Endothelial cell of umbilical vein (primary cell): ENCODE results near the gene P2RX4. TPM values are rescaled to one million over a fixed set of nuclear protein-coding genes. Genes with fewer than 3 reads are reported as not detected.

ENCODE experiments used
- BruUV-seq: library from RNA; stranded (reverse); fragments of 400-500 nt; replicated peaks from 2 replicates; lab custom pipeline; 2021; lab: Mats Ljungman, UMichigan
- CTCF ChIA-PET: fragments of 300-600, 350-600 bp; sonication (Branson Sonifier 250); formaldehyde crosslinking; loops from one replicate; lab custom pipeline; 2021; ENCODE audit warnings: antibody characterized with exemption, inconsistent platforms; lab: Charles Lee
- POLR2A ChIA-PET: fragments of 300-600, 350-600 bp; sonication (Branson Sonifier 250); formaldehyde crosslinking; loops from one replicate; lab custom pipeline; 2021; ENCODE audit warnings: antibody characterized with exemption, inconsistent platforms; lab: Charles Lee
- DNase-seq: peaks from one replicate; pipeline ENCODE4 v3.0.0-alpha.2; 2011; ENCODE audit warnings: low read depth, low spot score
- FAIRE-seq: peaks from 2 replicates; lab custom pipeline; 2011; peaks lifted over from hg19 to GRCh38; lab: Jason Lieb, UNC
- H2AFZ ChIP-seq: 2 replicates; pipeline ENCODE4 v1.6.0; 2012; ENCODE audit warnings: low read depth, low read length, control low read depth, inconsistent platforms
- H3K27ac ChIP-seq: 2 replicates; pipeline ENCODE4 v1.5.1; 2011; ENCODE audit warnings: low read depth, mild to moderate bottlenecking, control low read depth, low read length, moderate library complexity; ENCODE audit not compliant: insufficient read depth
- H3K27me3 ChIP-seq, 2 experiments: 2 replicates each; pipeline versions ENCODE4 v1.6.0 to v1.6.1; 2011; ENCODE audit warnings: low read length in 2 of 2, mixed read lengths in 1 of 2; ENCODE audit not compliant: control insufficient read depth in 2 of 2, insufficient read depth in 2 of 2
- H3K36me3 ChIP-seq, 2 experiments: 2 replicates in 1 of 2; 3 replicates in 1 of 2; pipeline ENCODE4 v1.5.1; 2011; ENCODE audit warnings: low read length in 2 of 2, mild to moderate bottlenecking in 1 of 2, moderate library complexity in 1 of 2; ENCODE audit not compliant: control insufficient read depth in 2 of 2, insufficient read depth in 2 of 2; ENCODE audit errors: extremely low read depth in 1 of 2
- H3K4me1 ChIP-seq: 3 replicates; pipeline ENCODE4 v1.5.1; 2011; ENCODE audit warnings: mild to moderate bottlenecking, low read length; ENCODE audit not compliant: control insufficient read depth, insufficient read depth; ENCODE audit errors: extremely low read depth
- H3K4me2 ChIP-seq: 2 replicates; pipeline ENCODE4 v1.6.1; 2011; ENCODE audit warnings: low read length, control low read depth, mixed read lengths; ENCODE audit not compliant: insufficient read depth
- H3K4me3 ChIP-seq, 3 experiments: fragments of 200-600 bp in 1 of 3; sonication (generic), shearing (Covaris generic) in 1 of 3; replicated peaks in 1 of 3; 2 replicates each; pipeline ENCODE4 v1.5.1; 2011 to 2016; ENCODE audit warnings: control low read depth in 3 of 3, low read length in 3 of 3, mild to moderate bottlenecking in 2 of 3, inconsistent platforms in 1 of 3, low read depth in 1 of 3, moderate library complexity in 1 of 3; ENCODE audit not compliant: insufficient read depth in 1 of 3
- H3K79me2 ChIP-seq: 2 replicates; pipeline ENCODE4 v1.6.0; 2012; ENCODE audit warnings: low read length, inconsistent platforms; ENCODE audit not compliant: control insufficient read depth, insufficient read depth
- H3K9ac ChIP-seq: replicated peaks from 2 replicates; pipeline ENCODE3; 2011; ENCODE audit warnings: low read length, control low read depth; ENCODE audit not compliant: insufficient read depth; ENCODE audit errors: extremely low read depth
- H3K9me1 ChIP-seq: replicated peaks from 3 replicates; pipeline ENCODE4 v1.6.0; 2011; ENCODE audit warnings: mild to moderate bottlenecking, low read length; ENCODE audit not compliant: control insufficient read depth, insufficient read depth; ENCODE audit errors: extremely low read depth
- H3K9me3 ChIP-seq: replicated peaks from 2 replicates; pipeline ENCODE4 v1.5.1; 2012; ENCODE audit warnings: low read length, inconsistent platforms; ENCODE audit not compliant: control insufficient read depth, insufficient read depth
- H4K20me1 ChIP-seq: replicated peaks from 2 replicates; pipeline ENCODE3; 2011; ENCODE audit warnings: mild to moderate bottlenecking, low read length; ENCODE audit not compliant: control insufficient read depth, insufficient read depth; ENCODE audit errors: extremely low read depth
- CTCF ChIP-seq, 2 donors: IDR thresholded peaks; 1 replicate in 1 of 2; 2 replicates in 1 of 2; pipeline ENCODE4 v1.5.1; 2011; ENCODE audit warnings: low read length in 2 of 2, mild to moderate bottlenecking in 2 of 2, moderate library complexity in 2 of 2, control low read depth in 1 of 2, inconsistent platforms in 1 of 2, low read depth in 1 of 2; ENCODE audit not compliant: insufficient read depth in 1 of 2; ENCODE audit errors: extremely low read depth in 1 of 2
- EZH2 ChIP-seq: IDR thresholded peaks from 2 replicates; pipeline ENCODE4 v1.6.1; 2012; ENCODE audit warnings: borderline replicate concordance, low read depth, mild to moderate bottlenecking, moderate library complexity, low read length, inconsistent platforms; ENCODE audit not compliant: severe bottlenecking
- FOS ChIP-seq: IDR thresholded peaks from 2 replicates; pipeline ENCODE4 v1.6.1; 2011; ENCODE audit warnings: mild to moderate bottlenecking, low read length, moderate library complexity, borderline replicate concordance; ENCODE audit not compliant: insufficient read depth
- GATA2 ChIP-seq: IDR thresholded peaks from 2 replicates; pipeline ENCODE4 v1.7.0; 2011; ENCODE audit warnings: low read depth, mild to moderate bottlenecking, moderate library complexity, mixed read lengths, low read length; ENCODE audit not compliant: insufficient read length, insufficient read depth
- JUN ChIP-seq: IDR thresholded peaks from 2 replicates; pipeline ENCODE4 v1.6.1; 2011; ENCODE audit warnings: borderline replicate concordance, low read depth; ENCODE audit not compliant: insufficient read length, insufficient read depth
- MAX ChIP-seq: IDR thresholded peaks from 2 replicates; pipeline ENCODE4 v1.6.1; 2011; ENCODE audit not compliant: insufficient read depth, insufficient read length
- MYC ChIP-seq: IDR thresholded peaks from one replicate; pipeline ENCODE4 v1.6.1; 2011; ENCODE audit warnings: mild to moderate bottlenecking, low read depth, low read length
- POLR2A ChIP-seq: IDR thresholded peaks from 2 replicates; pipeline ENCODE4 v1.6.1; 2012; ENCODE audit warnings: low read depth, mild to moderate bottlenecking, control low read depth, low read length
- POLR2AphosphoS5 ChIP-seq: IDR thresholded peaks from 2 replicates; pipeline ENCODE4 v1.6.1; 2012; ENCODE audit warnings: low read depth, mild to moderate bottlenecking, control low read depth, low read length, moderate library complexity; ENCODE audit not compliant: insufficient read depth
- dilution Hi-C: fragments of 300-500 bp; cut with MboI; formaldehyde crosslinking; loops from one replicate; pipeline ENCODE4 v1.15.0; 2019; ENCODE audit warnings: low sequenced_read_pairs; ENCODE audit not compliant: extremely low pct_ligation_motif_present
- intact Hi-C: fragments of 100-400 bp; cut with micrococcal nuclease; formaldehyde crosslinking; loops from one replicate; pipeline ENCODE4 v1.10.0; 2022
- polyA plus RNA-seq, 4 experiments: library from polyadenylated mRNA; depleted of rRNA in 3 of 4; stranded (reverse) in 3 of 4; unstranded in 1 of 4; fragments of >200 nt; gene quantifications; 2 replicates each; pipeline versions ENCODE4 v1.2.1 to v1.2.3, GENCODE V29; 2011 to 2012; ENCODE audit warnings: missing spikeins in 1 of 4
- total RNA-seq: library from RNA; stranded (reverse); gene quantifications from 2 replicates; pipeline ENCODE4 v1.2.3, GENCODE V29; 2021

The P2RX4 gene
- total and polyA plus RNA-seq, 2 donors (not counting 3 experiments of a cell fraction or from before 2014, with no cell fraction given): 92.8 to 116 TPM

- H3K27me3 ChIP-seq: no peaks in the 10 kb centered on the region
- BruUV-seq: no TSS peak
- intact Hi-C loops (no loop called here), dilution Hi-C loops (no loop called here)
- no peak overlapping the region for H3K27ac ChIP-seq
- DNase-seq: no peak
- no peaks in the 10 kb centered on the region for H3K9me1 ChIP-seq
- no peaks in the 10 kb centered on the region for H3K79me2 ChIP-seq
- no peaks in the 10 kb centered on the region for H3K36me3 ChIP-seq
- ChIA-PET POLR2A (no interaction called here), CTCF (interaction anchor here (1.4 to 1.7 kb wide), 2 partner anchors 12 to 28 kb away, joined by 3 to 4 read pairs; no protein-coding TSS in a partner anchor)
- no peak overlapping the region for H3K4me2 ChIP-seq
- no peak overlapping the region for H2AFZ ChIP-seq
- H4K20me1 ChIP-seq: no peaks in the 10 kb centered on the region
- no peak for FAIRE-seq
- H3K4me3 ChIP-seq: no peak overlapping the region
- TF ChIP-seq CTCF (IDR thresholded peaks at IDR 0.05; ENCODE audit: extremely low read depth in 1 of 2, insufficient read depth in 1 of 2, low read depth in 1 of 2, low read length in 2 of 2) (no peak), GATA2 (no peak), JUN (no peak), POLR2AphosphoS5 (no peak), FOS (no peak), EZH2 (no peak), MYC (no peak), POLR2A (no peak), MAX (no peak)
- H3K4me1 ChIP-seq: peaks cover 7% of the 10 kb centered on the region
- H3K9ac ChIP-seq: no peak overlapping the region
- H3K9me3 ChIP-seq: no peaks in the 10 kb centered on the region
Observed at GRCh38 chr12:121182222-121182893, 27.6 kb upstream of the P2RX4 start.
